NCI-H460 (cell line): ENCODE results near the gene VAV3. TPM values are rescaled to one million over a fixed set of nuclear protein-coding genes. Genes with fewer than 3 reads are reported as not detected.
"Not testable (repeated sequence)": the region's sequence is repeated elsewhere in the genome, so short reads cannot be mapped to it uniquely, and the experiment has no call there.

ENCODE experiments used
- DNase-seq: peaks from one replicate; pipeline ENCODE4 v3.0.0-alpha.2; 2016; ENCODE audit warnings: low read depth; ENCODE audit errors: extremely low read depth
- total RNA-seq: library from RNA; depleted of rRNA; stranded (reverse); fragments of >200 nt; shearing (Covaris generic); gene quantifications from 2 replicates; pipeline ENCODE4 v1.2.3, GENCODE V29; 2014

VAV3 gene
- total RNA-seq, 1 experiment from 2014 or later, result 0.79 TPM

DNA sequence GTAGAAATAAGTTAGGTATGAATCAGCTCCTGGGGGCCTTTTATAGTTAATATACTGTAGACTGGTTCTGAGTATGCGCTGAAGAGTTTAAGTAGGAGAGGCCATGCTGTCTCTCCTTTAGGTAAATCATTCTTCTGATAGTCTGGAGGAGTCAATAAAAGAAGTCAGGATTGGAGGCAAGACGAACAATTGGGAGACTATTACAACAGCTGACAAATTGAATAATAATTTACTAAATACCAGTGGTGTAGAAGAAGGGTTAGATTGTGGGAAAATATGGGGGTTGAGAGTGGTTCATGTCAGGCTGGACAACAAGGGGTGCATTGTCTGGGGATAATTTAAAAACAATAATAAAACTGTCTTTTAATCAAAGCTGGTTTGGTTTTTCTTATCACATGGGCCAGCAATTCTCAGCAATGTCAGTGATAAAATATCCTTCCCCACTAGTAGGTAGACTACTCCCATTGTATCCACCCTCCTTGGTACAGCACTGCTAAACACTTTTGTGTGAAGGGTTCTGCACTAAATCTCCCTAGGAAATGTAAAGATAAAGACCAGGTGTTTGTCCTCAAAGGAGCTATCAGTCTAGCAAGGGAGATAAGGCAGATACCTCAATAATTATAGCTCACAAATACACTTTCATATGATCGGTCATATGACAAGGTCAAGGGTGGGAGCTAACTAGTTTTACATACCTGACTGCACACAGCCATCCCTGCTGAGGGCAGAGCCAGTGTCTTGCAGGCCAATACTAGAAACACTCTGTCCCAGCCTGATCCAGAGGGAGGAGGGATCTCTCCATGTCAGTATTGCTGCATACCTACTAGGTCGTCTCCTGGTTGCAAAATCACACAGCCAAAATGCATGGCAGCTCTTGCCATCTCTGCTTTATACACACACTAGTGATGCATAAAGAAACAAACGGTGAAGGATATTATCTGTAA, 299.7 kb downstream of the VAV3 start:
- no peak for DNase-seq

DNA sequence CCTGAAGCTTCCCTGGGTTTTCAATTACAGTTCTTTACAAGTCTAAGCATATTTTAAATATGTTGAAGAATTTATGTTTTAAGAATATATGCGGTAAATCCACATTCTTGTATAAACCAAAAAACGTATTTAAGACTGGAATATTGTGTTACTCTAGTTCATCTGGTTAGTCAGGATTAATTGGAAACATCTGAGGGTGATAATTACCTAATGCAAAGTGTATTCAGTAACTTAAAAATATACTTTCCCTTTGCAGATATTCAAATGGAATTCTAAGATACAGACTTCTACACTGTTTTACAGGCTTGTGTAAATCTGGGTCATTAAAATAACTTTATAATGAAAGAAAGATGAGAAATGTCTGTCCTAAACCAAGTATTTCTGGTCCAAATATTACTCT, 302.0 kb downstream of the VAV3 start:
- no peak for DNase-seq

DNA sequence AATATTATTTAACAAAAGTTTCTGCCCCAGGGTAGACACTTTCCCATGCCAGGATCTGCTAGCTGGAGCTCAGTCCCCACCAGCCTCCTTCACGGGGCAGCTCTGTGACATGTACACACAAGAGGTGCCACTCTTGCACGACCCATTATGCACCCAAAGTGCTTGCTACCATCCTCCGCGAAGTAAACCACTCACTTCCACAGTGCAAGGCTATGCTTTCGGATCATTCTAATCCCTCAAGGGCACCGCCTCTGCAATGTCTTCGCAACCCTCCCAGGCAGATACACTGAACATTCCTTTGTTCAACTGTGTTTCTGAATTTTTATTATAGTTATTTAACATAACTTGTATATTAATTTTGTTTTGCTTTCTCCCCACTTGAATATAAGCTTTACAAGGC, 303.8 kb downstream of the VAV3 start:
- DNase-seq, result no peak

DNA sequence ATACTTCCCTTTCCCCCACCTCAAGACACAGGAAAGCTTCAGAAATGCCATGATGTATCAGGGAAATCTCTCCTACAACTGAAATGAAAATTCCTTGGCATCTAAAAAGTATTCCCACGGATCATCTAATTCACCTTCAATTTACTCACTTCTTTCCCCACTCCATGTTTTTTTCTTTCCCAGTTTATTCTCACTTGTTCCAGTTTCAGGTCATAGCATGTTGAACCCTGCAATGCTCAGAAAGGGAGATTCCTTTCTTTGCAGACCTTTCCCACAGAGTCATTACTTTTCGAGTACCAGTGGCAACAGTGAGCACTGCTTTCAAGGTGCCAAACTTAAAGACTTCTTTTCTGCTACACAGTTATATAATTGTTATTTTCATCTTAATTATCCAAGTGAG, 305.0 kb downstream of the VAV3 start:
- DNase-seq, result no peak

DNA sequence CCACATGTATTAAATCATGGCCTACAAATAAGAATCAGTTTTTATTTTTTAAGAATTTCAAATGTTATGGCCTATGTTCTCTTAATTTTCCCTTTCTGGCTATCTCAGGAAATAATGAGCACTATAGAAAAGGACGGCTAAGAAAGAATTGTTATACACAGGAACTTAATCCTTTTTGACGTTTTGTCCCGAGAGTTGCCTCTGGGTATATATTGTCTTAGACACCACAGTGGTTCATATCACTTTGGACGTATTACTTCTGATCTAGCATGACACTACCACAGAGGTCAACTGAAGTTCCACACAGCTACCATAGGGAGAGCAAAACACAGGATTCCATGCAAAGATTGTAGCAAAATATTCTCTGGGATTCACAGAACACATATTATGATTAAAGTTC, 307.6 kb downstream of the VAV3 start:
- DNase-seq, result no peak

DNA sequence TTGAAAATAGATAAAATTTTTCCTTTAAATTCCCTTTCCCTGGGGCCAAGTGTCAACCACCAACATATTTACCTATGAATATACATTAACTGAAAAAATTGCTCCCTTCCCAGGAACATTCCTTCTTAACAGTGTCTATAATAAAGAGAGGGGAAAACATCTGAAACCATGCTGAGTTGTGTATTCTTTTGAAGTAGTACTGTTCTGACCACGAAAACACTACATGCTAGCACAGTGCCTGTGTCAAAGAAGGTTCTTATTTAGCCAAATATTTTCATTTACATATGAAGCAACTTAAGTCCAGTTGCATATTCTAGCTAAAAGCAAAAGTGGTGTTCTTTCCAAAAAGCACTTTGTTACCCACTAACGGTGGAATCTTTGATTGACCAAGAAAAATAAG, 311.2 kb downstream of the VAV3 start:
- DNase-seq, result no peak

DNA sequence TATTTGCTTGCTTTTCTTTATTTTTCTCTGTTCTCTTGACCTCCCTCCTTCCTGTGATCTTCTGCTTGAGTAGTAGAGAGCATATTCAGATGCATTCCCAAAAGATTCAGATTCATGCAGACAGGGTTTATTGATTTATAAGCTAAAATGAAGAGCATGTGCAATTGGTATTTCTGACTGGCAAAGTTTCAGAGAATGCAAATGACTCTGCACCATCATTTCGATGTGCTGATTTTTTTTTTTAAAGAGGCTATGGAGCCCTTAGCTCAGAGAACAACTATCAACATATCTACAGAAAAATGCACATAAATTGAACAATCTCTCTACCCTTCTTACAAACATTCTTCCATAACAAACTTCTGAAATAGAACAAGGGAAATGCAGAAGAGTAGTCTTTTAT, 312.0 kb downstream of the VAV3 start:
- no peak for DNase-seq

DNA sequence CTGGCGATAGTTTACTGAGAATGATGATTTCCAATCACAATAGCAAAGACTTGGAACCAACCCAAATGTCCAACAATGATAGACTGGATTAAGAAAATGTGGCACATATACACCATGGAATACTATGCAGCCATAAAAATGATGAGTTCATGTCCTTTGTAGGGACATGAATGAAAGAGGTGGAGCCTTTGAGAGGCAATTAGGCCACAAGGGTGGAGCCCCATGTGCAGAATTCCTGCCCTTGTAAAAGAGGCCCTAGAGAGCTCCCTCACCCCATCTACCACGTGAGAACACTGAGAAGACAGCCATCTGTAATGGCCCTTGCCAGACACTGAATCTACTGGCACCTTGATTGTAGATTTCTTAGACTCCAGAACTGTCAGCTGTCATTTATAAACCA, 314.2 kb downstream of the VAV3 start:
- not testable (repeated sequence) for DNase-seq

DNA sequence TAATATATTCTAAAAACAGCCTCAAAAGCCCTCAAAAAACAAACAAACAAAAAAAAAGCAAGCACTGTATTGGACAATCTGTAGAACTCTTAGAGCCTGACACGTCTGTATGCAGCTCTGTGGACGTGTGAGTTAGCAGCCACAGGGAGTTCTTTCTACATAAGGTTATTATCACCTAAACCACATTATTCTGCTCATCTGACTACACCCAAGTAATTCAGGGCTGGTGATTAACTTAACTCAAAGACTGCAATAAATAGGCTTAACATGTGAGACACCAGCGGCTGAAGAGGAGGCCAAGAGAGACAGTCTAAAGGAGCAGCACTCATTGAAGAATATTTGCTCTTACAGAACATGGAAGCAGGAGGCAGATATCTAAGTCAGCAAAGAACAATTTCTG, 316.0 kb downstream of the VAV3 start:
- DNase-seq, result no peak

DNA sequence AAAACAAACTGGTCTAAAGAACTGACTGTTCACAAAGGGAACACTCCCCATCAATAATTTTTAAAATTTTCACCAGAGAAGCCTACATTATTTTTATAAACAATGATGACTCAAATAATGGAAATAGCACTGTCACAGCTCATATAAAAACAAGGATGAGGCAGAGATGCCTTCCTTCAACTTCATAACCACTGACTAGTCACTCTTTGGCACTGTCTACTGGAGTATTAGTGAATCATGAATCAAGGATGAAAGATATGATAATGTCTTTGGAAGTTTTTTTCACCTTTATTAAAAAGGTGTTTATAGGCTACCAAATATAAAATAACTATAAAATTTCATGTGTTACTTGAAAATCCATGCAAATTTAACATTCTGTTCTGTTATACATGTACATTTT, 316.9 kb downstream of the VAV3 start:
- no peak for DNase-seq

DNA sequence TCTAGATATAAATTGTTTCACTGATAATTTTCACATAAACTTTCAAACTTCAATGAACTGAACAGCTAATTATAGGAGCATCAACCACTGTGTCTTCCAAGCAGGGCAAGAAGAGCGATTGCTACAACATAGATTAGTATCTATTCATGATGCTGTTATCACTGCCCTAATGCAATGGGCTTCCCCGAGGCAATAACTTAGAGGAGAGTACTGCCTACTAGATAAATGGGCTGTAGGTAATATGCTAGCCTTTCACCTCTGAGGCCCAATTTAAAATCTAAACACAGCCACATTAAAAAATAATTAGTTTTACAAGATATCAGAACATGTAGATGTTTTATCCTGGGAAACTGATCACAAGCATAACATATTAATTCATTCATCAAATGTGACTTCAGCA, 318.0 kb downstream of the VAV3 start:
- no peak for DNase-seq

DNA sequence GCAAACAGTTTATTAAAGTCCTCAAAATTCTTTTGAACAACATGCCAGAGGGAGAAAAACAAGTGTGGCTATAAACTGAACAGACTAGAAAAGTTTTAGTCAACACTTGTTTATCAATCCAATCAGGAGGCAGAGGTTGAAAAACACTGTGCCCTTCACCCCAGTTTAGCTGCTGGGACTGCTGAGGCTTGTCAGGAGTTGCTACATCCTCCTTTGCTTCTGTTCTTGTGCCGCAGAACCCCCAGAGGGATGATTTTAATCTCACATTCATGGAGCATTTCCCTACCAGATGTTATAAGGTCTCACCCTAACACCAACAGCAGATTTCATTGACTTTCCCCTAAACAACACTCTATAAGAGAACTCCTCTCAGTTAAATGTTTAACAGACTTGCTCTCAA, 321.2 kb downstream of the VAV3 start:
- no peak for DNase-seq

DNA sequence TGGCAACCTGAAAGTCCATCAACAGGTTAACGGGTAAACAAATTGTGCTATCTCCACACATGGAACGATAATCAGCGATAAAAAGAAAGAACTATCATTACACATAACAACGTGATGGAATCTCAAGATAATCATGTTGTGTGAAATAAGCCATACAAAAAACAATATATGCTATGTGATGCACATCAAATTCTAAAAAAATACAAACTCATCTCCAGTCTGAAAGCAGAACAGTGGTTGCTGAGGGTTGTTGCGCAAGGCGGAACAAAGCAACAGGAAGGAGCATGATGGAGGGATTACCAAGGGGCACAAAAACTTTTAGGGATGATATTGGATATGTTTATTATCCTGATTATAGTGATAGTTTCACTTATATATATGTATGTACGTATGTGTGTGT, 324.8 kb downstream of the VAV3 start:
- DNase-seq, result no peak

DNA sequence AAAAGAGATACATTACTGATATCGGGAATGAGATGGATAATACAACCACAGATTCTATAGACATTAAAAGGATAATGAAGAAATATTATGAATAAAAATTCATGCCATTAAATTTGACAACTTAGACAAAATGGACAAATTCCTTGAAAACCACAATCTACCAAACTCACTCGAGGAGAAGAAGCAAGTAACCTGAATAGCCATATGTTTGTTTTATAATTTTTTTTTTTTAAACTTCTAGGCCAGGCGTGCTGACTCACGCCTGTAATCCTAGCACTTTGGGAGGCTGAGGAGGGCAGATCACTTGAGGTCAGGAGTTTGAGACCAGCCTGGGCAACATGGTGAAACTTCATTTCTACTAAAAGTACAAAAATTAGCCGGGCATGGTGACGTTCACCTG, 327.9 kb downstream of the VAV3 start:
- DNase-seq, result no peak

DNA sequence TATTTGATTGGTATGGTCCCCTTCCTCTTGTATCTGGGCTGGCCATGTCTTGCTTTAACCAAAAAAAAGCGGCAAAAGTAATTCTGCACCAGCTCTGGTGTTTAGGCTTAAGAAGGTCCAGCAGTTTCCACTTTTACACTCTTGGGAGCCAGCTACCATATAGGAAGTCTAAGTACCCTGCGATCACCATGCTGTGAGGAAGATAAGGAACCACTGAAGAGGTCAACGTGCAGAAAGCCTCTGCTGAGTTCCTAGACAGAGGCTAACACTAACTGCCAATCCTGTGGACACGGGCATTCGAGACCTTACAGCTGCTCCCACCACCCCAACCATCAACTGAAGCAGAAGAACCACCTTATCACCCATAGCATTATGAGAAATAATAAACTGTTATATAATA, 331.4 kb downstream of the VAV3 start:
- no peak for DNase-seq

DNA sequence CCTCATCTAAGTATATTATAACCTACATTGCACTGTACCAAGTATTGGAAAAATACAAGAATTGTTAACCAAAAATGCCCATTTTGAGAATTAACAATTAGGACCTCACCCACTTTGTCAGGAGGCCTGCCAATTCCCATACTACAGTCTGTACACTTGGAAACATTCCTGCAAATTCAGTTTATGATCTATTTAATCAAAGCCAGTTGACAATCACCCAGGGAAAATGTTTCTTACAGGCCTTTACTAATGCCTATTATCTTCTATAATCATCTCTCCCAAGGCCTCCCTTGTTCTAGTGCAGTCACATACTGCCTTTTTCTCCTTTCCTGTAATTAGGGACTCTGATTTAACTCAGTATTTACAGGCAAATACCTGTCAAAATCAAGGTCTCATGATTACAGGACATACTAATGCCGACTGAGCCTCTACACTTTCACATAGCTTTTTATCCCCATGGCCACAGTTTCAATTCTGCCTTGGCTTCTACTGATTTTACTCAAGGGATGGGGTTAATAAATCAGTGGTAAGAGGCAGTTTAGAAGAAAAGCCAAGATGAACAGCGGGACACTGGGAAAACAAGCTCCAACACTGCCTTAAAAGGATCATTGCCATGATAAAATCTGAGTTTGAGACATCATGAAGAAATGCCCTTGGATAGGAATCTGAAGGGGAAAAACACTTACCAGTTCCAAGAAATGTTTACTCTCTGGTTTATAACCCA, 338.7 kb downstream of the VAV3 start:
- no peak for DNase-seq

DNA sequence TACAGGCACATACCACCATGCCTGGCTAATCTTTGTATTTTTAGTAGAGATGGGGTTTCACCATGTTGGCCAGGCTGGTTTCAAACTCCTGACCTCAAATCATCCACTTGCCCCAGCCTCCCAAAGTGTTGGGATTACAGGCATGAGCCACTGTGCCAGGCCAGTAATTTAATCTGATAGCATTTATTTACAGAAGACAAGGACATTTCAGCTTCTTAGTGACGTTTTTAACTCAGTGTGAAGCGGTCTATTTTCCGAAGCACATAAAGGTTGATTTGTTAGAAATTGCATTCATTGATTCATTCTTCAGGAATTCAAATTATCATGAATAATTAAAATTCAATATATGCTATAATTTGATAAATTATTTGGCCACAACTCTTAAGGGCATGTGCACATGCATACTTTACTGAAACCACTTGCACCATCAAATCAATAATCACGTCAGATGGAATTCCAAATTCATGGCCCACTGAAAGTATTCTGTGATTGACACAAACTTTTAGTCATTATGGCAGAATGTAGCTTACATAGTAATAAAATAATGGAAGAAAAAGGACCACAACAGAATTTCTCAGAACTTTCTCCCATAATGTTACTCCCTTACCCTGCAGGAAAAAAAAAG, 339.5 kb downstream of the VAV3 start:
- DNase-seq, result no peak

DNA sequence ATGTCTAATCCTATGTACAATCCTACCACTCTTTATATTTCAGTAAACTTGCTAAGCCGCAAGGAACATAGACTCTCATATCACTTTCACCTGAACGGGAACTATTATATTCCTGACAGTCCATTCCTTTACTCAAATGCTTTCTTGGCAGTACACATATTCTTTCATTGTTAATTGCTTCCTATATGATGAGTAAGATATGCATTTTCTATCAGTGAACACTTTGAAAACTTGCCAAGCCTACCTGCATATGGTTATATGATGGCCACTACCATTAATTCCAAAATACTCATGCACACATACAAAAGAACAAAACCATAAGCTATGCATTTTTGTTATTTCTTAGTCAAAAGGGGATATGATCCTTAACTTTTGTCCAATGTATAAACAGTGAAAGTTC, 341.5 kb downstream of the VAV3 start:
- DNase-seq, result no peak

DNA sequence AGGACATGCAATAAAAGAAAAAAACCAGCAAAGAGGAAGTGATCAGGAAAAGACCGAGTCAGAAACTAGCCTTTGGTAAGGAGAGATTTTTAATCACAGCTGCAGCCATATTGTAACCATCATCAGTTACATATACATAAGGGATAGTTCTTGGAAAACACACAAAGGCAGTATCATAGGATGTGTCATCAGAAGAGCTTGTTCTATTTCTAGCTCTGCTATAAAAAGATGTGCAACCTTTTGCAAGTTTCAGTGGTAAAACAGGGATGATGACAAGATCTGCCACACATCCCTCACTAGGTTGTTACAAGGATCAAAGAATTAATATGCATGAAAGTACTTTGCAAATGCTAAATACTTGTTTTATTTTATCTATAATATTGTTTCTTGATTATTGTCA, 342.0 kb downstream of the VAV3 start:
- no peak for DNase-seq

DNA sequence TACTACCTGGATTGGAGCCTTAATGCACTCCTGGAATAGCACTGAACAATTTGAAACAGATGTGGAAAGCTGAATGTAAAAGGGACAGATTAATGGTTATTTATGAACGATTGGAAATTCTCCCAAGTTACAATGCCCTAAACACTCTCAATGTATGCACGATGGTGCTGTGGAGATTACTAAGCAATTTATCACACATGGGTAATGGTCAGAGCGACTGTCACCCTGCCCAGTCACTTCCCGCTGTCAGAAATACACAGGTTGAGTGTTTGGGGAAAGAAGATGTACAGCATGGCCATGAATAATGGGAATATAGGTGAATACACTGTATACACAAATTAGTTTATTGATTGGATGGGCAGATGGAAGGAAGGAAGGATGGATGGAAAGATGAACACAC, 342.4 kb downstream of the VAV3 start:
- DNase-seq, result no peak

DNA sequence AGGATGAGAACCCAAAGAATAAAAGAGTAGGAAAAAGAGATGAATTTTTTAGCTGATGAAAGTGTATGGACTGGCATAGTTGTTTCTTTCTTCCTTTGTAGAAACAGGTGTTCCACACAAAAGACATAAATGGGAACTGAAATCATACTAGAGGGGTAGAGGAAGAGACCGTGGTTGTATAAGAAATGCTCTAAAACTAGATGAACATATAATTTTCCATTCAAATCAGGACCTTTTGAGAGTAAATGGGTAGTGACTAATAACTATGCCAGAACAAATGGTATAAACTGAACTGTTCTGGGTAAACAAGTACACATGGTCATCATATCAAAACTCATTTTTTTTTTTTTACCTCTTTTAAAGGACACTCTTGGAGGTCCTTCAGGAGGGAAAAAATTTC, 344.2 kb downstream of the VAV3 start:
- DNase-seq, result no peak

DNA sequence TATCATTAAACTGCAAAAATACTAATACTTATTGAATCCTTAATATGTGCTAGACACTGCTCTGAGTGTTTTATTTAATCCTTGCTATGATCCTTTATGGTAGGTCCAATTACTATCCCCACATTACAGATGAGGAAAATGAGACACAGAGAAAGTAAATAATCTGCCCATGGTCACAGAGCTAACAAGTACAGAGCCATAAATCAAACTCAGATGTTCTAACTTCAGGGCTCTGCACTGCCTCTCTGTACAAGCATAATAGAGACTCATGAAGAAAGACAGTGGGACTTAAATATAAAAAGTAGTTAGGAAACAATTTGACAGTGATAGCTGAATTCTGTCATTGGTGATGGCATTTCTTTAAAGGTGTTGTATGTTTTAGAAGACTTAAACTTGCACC, 346.4 kb downstream of the VAV3 start:
- DNase-seq, result no peak
